ENCODE measurements around the gene PLIN3.
A peak's percentile ranks its signal among the peaks of the same experiment; 100 is the strongest.

DNA sequence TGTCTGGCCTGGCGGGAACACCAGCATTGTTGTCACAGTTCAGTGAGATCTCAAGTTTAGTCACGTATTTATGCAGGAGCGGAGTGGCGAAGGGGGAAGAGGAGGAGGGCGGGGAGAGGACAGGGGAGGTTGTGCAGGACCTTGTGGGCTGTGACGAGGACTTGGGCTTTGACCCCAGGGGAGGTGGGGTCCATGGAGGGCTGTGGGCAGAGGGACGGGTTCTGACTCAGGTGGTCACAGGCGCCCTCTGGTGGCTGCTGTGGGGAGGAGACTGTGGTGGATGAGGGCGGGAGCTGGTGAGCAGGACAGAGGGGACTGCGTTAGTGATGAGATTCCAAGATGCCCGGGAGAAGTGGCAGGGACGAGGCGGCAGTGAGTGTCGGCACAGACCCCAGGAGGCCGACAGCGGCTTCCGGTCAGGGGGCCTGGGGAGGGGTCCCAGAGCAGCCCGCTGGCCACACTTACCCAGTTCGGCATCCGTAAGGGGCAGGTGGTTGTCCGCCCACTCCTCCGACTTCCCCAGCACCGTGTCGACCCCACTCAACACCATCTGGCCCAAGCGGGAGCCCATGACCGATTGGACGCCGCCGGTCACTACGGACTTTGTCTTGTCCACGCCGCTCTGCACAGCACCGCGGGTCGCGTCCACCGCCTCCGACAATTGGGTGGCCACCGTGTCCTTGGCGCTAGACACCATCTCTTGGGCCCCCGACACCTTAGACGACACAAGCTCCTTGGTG, 15.7 kb downstream of the PLIN3 start:
- TF ChIP-seq ZNF610 (tag by site-specific recombination; IDR thresholded peaks at IDR 0.05; ENCODE audit: borderline replicate concordance) (no peak), ZNF138 (tag by site-specific recombination; IDR thresholded peaks at IDR 0.05; ENCODE audit: borderline replicate concordance) (no peak), ZBTB1 (tag by site-specific recombination; IDR thresholded peaks at IDR 0.05) (no peak), SCRT2 (tag by site-specific recombination; IDR thresholded peaks at IDR 0.05) (no peak), ZNF302 (tag by site-specific recombination; IDR thresholded peaks at IDR 0.05; ENCODE audit: low read depth) (no peak), ZNF768 (tag by site-specific recombination; IDR thresholded peaks at IDR 0.05) (no peak)
- TF ChIP-seq, protein P1, sequence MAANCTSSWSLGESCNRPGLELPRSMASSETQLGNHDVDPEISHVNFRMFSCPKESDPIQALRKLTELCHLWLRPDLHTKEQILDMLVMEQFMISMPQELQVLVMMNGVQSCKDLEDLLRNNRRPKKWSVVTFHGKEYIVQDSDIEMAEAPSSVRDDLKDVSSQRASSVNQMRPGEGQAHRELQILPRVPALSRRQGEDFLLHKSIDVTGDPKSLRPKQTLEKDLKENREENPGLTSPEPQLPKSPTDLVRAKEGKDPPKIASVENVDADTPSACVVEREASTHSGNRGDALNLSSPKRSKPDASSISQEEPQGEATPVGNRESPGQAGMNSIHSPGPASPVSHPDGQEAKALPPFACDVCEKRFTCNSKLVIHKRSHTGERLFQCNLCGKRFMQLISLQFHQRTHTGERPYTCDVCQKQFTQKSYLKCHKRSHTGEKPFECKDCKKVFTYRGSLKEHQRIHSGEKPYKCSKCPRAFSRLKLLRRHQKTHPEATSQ (tag by site-specific recombination; IDR thresholded peaks at IDR 0.05) = no peak
- TF ChIP-seq, protein P2, sequence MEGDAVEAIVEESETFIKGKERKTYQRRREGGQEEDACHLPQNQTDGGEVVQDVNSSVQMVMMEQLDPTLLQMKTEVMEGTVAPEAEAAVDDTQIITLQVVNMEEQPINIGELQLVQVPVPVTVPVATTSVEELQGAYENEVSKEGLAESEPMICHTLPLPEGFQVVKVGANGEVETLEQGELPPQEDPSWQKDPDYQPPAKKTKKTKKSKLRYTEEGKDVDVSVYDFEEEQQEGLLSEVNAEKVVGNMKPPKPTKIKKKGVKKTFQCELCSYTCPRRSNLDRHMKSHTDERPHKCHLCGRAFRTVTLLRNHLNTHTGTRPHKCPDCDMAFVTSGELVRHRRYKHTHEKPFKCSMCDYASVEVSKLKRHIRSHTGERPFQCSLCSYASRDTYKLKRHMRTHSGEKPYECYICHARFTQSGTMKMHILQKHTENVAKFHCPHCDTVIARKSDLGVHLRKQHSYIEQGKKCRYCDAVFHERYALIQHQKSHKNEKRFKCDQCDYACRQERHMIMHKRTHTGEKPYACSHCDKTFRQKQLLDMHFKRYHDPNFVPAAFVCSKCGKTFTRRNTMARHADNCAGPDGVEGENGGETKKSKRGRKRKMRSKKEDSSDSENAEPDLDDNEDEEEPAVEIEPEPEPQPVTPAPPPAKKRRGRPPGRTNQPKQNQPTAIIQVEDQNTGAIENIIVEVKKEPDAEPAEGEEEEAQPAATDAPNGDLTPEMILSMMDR (tag by site-specific recombination; IDR thresholded peaks at IDR 0.05) = peak; percentile 92
- TF ChIP-seq, protein P3, sequence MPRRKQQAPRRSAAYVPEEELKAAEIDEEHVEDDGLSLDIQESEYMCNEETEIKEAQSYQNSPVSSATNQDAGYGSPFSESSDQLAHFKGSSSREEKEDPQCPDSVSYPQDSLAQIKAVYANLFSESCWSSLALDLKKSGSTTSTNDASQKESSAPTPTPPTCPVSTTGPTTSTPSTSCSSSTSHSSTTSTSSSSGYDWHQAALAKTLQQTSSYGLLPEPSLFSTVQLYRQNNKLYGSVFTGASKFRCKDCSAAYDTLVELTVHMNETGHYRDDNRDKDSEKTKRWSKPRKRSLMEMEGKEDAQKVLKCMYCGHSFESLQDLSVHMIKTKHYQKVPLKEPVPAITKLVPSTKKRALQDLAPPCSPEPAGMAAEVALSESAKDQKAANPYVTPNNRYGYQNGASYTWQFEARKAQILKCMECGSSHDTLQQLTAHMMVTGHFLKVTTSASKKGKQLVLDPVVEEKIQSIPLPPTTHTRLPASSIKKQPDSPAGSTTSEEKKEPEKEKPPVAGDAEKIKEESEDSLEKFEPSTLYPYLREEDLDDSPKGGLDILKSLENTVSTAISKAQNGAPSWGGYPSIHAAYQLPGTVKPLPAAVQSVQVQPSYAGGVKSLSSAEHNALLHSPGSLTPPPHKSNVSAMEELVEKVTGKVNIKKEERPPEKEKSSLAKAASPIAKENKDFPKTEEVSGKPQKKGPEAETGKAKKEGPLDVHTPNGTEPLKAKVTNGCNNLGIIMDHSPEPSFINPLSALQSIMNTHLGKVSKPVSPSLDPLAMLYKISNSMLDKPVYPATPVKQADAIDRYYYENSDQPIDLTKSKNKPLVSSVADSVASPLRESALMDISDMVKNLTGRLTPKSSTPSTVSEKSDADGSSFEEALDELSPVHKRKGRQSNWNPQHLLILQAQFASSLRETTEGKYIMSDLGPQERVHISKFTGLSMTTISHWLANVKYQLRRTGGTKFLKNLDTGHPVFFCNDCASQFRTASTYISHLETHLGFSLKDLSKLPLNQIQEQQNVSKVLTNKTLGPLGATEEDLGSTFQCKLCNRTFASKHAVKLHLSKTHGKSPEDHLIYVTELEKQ (tag by site-specific recombination; IDR thresholded peaks at IDR 0.05; ENCODE audit: borderline replicate concordance) = no peak
- TF ChIP-seq, protein P4, sequence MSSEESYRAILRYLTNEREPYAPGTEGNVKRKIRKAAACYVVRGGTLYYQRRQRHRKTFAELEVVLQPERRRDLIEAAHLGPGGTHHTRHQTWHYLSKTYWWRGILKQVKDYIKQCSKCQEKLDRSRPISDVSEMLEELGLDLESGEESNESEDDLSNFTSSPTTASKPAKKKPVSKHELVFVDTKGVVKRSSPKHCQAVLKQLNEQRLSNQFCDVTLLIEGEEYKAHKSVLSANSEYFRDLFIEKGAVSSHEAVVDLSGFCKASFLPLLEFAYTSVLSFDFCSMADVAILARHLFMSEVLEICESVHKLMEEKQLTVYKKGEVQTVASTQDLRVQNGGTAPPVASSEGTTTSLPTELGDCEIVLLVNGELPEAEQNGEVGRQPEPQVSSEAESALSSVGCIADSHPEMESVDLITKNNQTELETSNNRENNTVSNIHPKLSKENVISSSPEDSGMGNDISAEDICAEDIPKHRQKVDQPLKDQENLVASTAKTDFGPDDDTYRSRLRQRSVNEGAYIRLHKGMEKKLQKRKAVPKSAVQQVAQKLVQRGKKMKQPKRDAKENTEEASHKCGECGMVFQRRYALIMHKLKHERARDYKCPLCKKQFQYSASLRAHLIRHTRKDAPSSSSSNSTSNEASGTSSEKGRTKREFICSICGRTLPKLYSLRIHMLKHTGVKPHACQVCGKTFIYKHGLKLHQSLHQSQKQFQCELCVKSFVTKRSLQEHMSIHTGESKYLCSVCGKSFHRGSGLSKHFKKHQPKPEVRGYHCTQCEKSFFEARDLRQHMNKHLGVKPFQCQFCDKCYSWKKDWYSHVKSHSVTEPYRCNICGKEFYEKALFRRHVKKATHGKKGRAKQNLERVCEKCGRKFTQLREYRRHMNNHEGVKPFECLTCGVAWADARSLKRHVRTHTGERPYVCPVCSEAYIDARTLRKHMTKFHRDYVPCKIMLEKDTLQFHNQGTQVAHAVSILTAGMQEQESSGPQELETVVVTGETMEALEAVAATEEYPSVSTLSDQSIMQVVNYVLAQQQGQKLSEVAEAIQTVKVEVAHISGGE (tag by site-specific recombination; conservative IDR thresholded peaks at IDR 0.05; ENCODE audit: low read depth) = no peak
